DND-41 (cell line): Measurements from ENCODE around the gene CEP70.

Experiments used
- ATAC-seq: fragments of 200-7000 bp; cut with Tn5 transposase; 3 replicates; pipeline ENCODE4 v1.9.1; 2021; ENCODE audit warnings: low read depth; ENCODE audit not compliant: insufficient read depth
- DNase-seq: peaks from one replicate; pipeline ENCODE4 v3.0.0-alpha.2; 2020
- H2AFZ ChIP-seq: 2 replicates; pipeline ENCODE4 v1.6.0; 2012; ENCODE audit warnings: low read depth, low read length
- H3K27ac ChIP-seq: 2 replicates; pipeline ENCODE4 v1.5.1; 2012; ENCODE audit warnings: low read length, inconsistent platforms
- H3K27me3 ChIP-seq: fragments of 200-600 bp; sonication (generic); 2 replicates; pipeline ENCODE4 v1.6.0; 2012; ENCODE audit warnings: low read length, mild to moderate bottlenecking, inconsistent platforms; ENCODE audit not compliant: insufficient read depth, poor library complexity
- H3K36me3 ChIP-seq: 2 replicates; pipeline ENCODE4 v1.5.1; 2012; ENCODE audit warnings: low read length, inconsistent platforms; ENCODE audit not compliant: insufficient read depth
- H3K4me1 ChIP-seq: 2 replicates; pipeline ENCODE4 v1.5.1; 2012; ENCODE audit warnings: mild to moderate bottlenecking, low read length; ENCODE audit not compliant: insufficient read depth
- H3K4me2 ChIP-seq: 2 replicates; pipeline ENCODE4 v1.6.0; 2012; ENCODE audit warnings: mild to moderate bottlenecking, moderate library complexity, low read length, inconsistent platforms; ENCODE audit not compliant: insufficient read depth
- H3K4me3 ChIP-seq, 2 experiments: fragments of 200-600 bp in 1 of 2; shearing (Covaris generic) in 1 of 2; 2 replicates each; pipeline ENCODE4 v1.5.1; 2012 to 2016; ENCODE audit warnings: inconsistent platforms in 2 of 2, low read length in 2 of 2, mild to moderate bottlenecking in 2 of 2, low read depth in 1 of 2, moderate library complexity in 1 of 2
- H3K79me2 ChIP-seq: 2 replicates; pipeline ENCODE4 v1.6.0; 2012; ENCODE audit warnings: low read length, inconsistent platforms; ENCODE audit not compliant: insufficient read depth
- H3K9ac ChIP-seq: 2 replicates; pipeline ENCODE4 v1.6.0; 2012; ENCODE audit warnings: low read depth, mild to moderate bottlenecking, inconsistent platforms, low read length, moderate library complexity
- H3K9me3 ChIP-seq: 2 replicates; pipeline ENCODE4 v1.5.1; 2012; ENCODE audit warnings: low read length, moderate library complexity, mild to moderate bottlenecking, inconsistent platforms; ENCODE audit not compliant: insufficient read depth, severe bottlenecking
- H4K20me1 ChIP-seq: 2 replicates; pipeline ENCODE4 v1.6.0; 2012; ENCODE audit warnings: low read length; ENCODE audit not compliant: insufficient read depth
- CTCF ChIP-seq: IDR thresholded peaks from 2 replicates; pipeline ENCODE4 v1.5.1; 2012; ENCODE audit warnings: borderline replicate concordance, low read length, moderate library complexity, mild to moderate bottlenecking; ENCODE audit not compliant: poor library complexity, severe bottlenecking; ENCODE audit errors: extremely low read depth
- EZH2 ChIP-seq: IDR thresholded peaks from 3 replicates; pipeline ENCODE4 v1.6.1; 2012; ENCODE audit warnings: borderline replicate concordance, low read depth, mild to moderate bottlenecking, moderate library complexity, low read length, inconsistent platforms; ENCODE audit not compliant: severe bottlenecking

Gene CEP70

GRCh38 chr3:138494607-138494929, 99.5 kb downstream of the CEP70 start:
- no peak overlapping the region for H3K27ac ChIP-seq

GRCh38 chr3:138493804-138494606, 100.1 kb downstream of the CEP70 start:
- Histone ChIP-seq H3K27ac (no peak overlapping the region), H3K79me2 (no peaks in the 10 kb centered on the region), H3K4me2 (no peak overlapping the region), H3K9me3 (peaks cover 1% of the 10 kb centered on the region), H2AFZ (no peak overlapping the region), H3K4me3 (no peak overlapping the region), H3K4me1 (no peaks in the 10 kb centered on the region), H3K27me3 (no peaks in the 10 kb centered on the region), H3K9ac (no peak overlapping the region), H3K36me3 (peaks cover 21% of the 10 kb centered on the region), H4K20me1 (no peaks in the 10 kb centered on the region)
- TF ChIP-seq EZH2 (no peak), CTCF (no peak)
- ATAC-seq (no peak), DNase-seq (no peak)

More at GRCh38 chr3:138494607-138494929, 99.5 kb downstream of the CEP70 start:
- Histone ChIP-seq H3K4me2 (no peak overlapping the region), H3K9me3 (no peaks in the 10 kb centered on the region), H4K20me1 (no peaks in the 10 kb centered on the region), H3K36me3 (peaks cover 26% of the 10 kb centered on the region), H3K4me1 (no peaks in the 10 kb centered on the region), H3K79me2 (no peaks in the 10 kb centered on the region), H3K9ac (no peak overlapping the region), H2AFZ (no peak overlapping the region), H3K27me3 (no peaks in the 10 kb centered on the region), H3K4me3 (no peak overlapping the region)
- DNase-seq (no peak), ATAC-seq (no peak)
- TF ChIP-seq CTCF (no peak), EZH2 (no peak)

DNA sequence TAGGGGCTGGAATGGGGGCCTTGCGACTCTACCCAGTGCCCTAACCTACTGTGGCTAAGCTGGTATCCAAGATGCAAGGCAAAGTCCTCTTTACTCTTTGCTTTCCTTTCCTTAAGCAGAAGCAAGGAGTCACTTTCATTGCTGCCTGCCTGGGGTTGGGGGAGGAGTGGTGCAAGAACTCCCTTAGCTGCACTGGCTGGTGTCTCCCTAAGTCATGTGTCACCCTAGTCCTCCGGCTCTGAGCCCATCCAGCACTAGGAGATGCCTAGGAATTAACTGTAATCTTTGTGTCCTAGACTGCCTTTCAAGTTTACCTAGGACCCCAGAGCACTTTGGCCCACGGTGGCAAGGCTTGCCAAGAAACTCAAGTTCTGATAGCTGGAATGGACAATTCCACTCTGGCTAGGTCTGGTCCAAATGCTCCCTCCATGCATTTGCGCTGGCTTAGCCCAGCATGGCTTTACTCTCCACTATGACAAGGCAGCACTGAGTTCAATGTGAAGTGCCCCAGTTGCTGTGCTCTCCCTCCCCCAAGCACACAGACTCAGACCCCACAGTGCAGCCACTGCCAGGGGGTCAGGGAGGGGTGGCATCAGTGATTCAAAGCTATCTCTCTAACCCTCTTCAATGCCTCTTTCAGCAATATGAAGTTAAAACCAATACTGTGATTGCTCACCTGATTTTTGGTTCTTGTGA, 100.9 kb downstream of the CEP70 start:
- no peak for DNase-seq
- no peak overlapping the region for H3K27ac ChIP-seq
- H3K36me3 ChIP-seq: peaks cover 21% of the 10 kb centered on the region
- H3K27me3 ChIP-seq: no peaks in the 10 kb centered on the region
- H3K9ac ChIP-seq: no peak overlapping the region
- no peaks in the 10 kb centered on the region for H3K4me1 ChIP-seq
- H3K9me3 ChIP-seq: peaks cover 4% of the 10 kb centered on the region
- no peak overlapping the region for H3K4me3 ChIP-seq
- TF ChIP-seq EZH2: no peak
- no peak for TF ChIP-seq CTCF
- H4K20me1 ChIP-seq: no peaks in the 10 kb centered on the region
- H3K79me2 ChIP-seq: no peaks in the 10 kb centered on the region
- H2AFZ ChIP-seq: no peak overlapping the region
- no peak for ATAC-seq
- no peak overlapping the region for H3K4me2 ChIP-seq
